Testis (tissue), 2 donors: ENCODE data around the gene ZCCHC7.

Experiments
- CTCF ChIP-seq, 3 experiments: fragments of 450-650 bp in 2 of 3; fragments of 200-600 bp in 1 of 3; sonication (generic) in 1 of 3; IDR thresholded peaks; one replicate each; pipeline ENCODE4 v1.5.1; 2016 to 2019; ENCODE audit warnings: antibody characterized with exemption in 3 of 3, mild to moderate bottlenecking in 2 of 3, moderate library complexity in 1 of 3
- POLR2A ChIP-seq: fragments of 450-650 bp; IDR thresholded peaks from one replicate; pipeline ENCODE4 v1.6.1; 2017; ENCODE audit warnings: antibody characterized with exemption, mild to moderate bottlenecking, moderate library complexity

- TF ChIP-seq CTCF (IDR thresholded peaks at IDR 0.05) (no peak), POLR2A (no peak)
Observed at GRCh38 chr9:37386988-37387387, 266.6 kb downstream of the ZCCHC7 start.
